GM06990 (cell line): ENCODE results near the gene CFAP74.

Experiments used
- DNase-seq: peaks from one replicate; pipeline ENCODE4 v3.0.0-alpha.2; 2011; ENCODE audit not compliant: insufficient read length; ENCODE audit errors: extremely low read depth
- H3K27me3 ChIP-seq: replicated peaks from 2 replicates; pipeline ENCODE4 v1.6.0; 2011; ENCODE audit warnings: low read length; ENCODE audit not compliant: control insufficient read depth, insufficient read depth
- H3K36me3 ChIP-seq: 2 replicates; pipeline ENCODE4 v1.5.1; 2011; ENCODE audit warnings: low read length; ENCODE audit not compliant: control insufficient read depth, insufficient read depth
- H3K4me3 ChIP-seq: replicated peaks from 2 replicates; pipeline ENCODE4 v1.5.1; 2011; ENCODE audit warnings: low read depth, mild to moderate bottlenecking, control low read depth, low read length
- CTCF ChIP-seq: IDR thresholded peaks from 2 replicates; pipeline ENCODE4 v1.5.1; 2011; ENCODE audit warnings: low read length, control low read depth, mild to moderate bottlenecking, inconsistent platforms; ENCODE audit not compliant: insufficient read depth, poor library complexity, severe bottlenecking

Gene CFAP74

GRCh38 chr1:1945782-1946393, 57.7 kb downstream of the CFAP74 start:
- no peak for TF ChIP-seq CTCF
- no peaks in the 10 kb centered on the region for H3K27me3 ChIP-seq
- no peak for DNase-seq
- H3K36me3 ChIP-seq, result no peaks in the 10 kb centered on the region
- no peak overlapping the region for H3K4me3 ChIP-seq

DNA sequence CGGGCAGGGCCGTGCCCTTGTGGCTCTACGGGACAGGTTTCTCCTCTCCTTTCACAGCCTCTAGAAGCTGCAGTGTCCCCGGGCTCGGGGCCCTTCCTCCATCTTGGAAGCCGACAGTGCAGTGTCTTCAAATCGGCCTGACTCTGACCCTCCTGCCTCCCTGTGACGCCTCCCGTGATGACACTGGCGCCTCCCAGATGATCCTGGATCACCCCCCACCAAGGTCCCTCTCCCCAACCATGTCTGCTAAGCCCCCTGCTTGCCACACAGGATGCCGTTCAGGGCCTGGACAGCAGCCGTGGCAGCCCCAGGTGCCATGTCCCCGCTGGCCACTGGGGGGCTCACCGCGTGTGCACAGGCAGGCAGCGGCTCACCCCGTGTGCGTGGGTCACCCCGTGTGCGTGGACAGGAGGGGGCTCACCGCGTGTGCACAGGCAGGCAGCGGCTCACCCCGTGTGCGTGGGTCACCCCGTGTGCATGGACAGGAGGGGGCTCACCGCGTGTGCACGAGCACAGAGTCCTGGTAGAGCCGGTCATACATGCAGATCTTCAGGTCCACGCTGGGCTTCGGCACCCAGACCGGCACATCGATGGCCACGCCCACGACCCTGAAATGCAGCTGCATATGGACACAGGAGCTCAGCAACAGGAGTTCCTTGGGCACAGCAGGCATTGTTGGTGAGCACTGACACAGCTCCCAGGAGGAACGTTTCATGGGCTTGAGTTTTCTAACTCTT, 59.6 kb downstream of the CFAP74 start:
- no peak for DNase-seq
- peak; percentile 80 for TF ChIP-seq CTCF
- H3K27me3 ChIP-seq, result no peaks in the 10 kb centered on the region
- H3K36me3 ChIP-seq, result no peaks in the 10 kb centered on the region
- H3K4me3 ChIP-seq, result no peak overlapping the region

- Histone ChIP-seq H3K4me3 (no peak overlapping the region), H3K27me3 (no peaks in the 10 kb centered on the region), H3K36me3 (no peaks in the 10 kb centered on the region)
- DNase-seq, result no peak
- no peak for TF ChIP-seq CTCF
Observed at GRCh38 chr1:1942753-1943656, 60.6 kb downstream of the CFAP74 start.

- Histone ChIP-seq H3K36me3 (no peaks in the 10 kb centered on the region), H3K4me3 (no peak overlapping the region), H3K27me3 (no peaks in the 10 kb centered on the region)
- DNase-seq, result no peak
- no peak for TF ChIP-seq CTCF
Observed at GRCh38 chr1:1941868-1942752, 61.5 kb downstream of the CFAP74 start.

DNA sequence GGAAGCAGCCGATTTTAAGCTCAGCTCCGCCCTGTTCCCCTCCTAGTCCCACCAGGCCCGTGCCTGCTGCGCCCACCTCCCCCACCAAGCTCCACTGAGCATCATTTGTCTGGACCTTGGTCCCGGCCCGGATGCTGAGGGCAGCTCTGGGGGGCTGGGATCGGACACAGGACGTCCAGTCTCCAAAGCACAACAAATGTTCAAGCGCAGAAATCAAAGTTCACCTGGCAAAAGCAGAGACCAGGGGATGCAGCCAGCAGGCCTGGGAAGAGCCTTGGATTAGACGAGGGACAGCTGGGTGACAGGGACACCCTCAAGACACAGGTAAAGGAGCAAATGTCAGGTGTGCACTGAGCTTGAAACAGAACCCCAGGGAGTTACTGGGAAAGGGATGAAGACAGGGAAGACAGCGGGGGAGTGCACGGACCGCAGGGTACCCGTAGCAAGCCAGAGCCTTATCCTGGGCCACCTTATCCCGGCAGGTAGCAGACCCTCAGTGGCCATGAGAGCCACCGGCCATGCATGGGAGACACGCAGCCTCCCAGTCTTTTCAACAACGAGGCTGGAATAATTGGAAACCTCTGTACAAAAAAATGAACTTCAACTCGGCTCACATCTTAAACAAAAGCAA, 62.3 kb downstream of the CFAP74 start:
- Histone ChIP-seq H3K4me3 (no peak overlapping the region), H3K27me3 (no peaks in the 10 kb centered on the region), H3K36me3 (no peaks in the 10 kb centered on the region)
- TF ChIP-seq CTCF, result no peak
- DNase-seq, result no peak
